NB4 (cell line): Measurements from ENCODE around the gene RPL5.
A peak's percentile ranks its signal among the peaks of the same experiment; 100 is the strongest.

Experiments
- DNase-seq: peaks from one replicate; pipeline ENCODE4 v3.0.0; 2010; ENCODE audit warnings: low read depth
- H3K4me3 ChIP-seq: one replicate; pipeline ENCODE4 v1.5.1; 2011; ENCODE audit warnings: mild to moderate bottlenecking, low read depth, low read length, moderate library complexity
- CTCF ChIP-seq: IDR thresholded peaks from one replicate; pipeline ENCODE4 v1.5.1; 2012; ENCODE audit warnings: low read depth, low read length
- MAX ChIP-seq: IDR thresholded peaks from 2 replicates; pipeline ENCODE4 v1.6.1; 2011; ENCODE audit warnings: low read depth, low read length
- MYC ChIP-seq: IDR thresholded peaks from 2 replicates; pipeline ENCODE4 v1.6.1; 2011; ENCODE audit warnings: low read depth, low read length
- POLR2A ChIP-seq: IDR thresholded peaks from 2 replicates; pipeline ENCODE4 v1.6.1; 2011; ENCODE audit warnings: mild to moderate bottlenecking; ENCODE audit not compliant: insufficient read length; ENCODE audit errors: extremely low read depth

RPL5 gene

GRCh38 chr1:92839442-92839841, 7.6 kb downstream of the RPL5 start:
- no peak for DNase-seq
- peak overlapping the region; percentile 4 for H3K4me3 ChIP-seq
- TF ChIP-seq MAX = no peak
- no peak for TF ChIP-seq MYC
- no peak for TF ChIP-seq CTCF
- TF ChIP-seq POLR2A = no peak

DNA sequence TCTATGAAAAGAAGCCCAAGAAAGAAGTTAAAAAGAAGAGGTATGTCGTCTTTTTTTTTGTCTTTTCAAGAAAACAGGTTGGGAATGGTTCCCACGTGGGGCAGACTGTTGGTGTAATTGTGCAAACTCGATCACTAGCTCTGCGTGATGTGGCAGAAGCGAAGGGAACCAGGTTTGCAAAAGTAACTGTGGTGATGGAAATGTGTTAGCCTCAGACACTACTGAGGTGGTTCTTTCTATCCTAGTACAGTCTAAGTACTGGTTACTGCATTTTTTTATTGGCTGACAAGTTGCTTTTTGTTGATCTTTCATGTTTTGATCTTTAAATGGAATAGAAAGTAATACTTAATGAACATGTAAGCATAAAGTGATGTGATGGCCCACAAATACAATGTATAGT, 8.8 kb downstream of the RPL5 start:
- TF ChIP-seq CTCF (no peak), MYC (no peak), MAX (no peak), POLR2A (no peak)
- DNase-seq = no peak
- no peak overlapping the region for H3K4me3 ChIP-seq

DNA sequence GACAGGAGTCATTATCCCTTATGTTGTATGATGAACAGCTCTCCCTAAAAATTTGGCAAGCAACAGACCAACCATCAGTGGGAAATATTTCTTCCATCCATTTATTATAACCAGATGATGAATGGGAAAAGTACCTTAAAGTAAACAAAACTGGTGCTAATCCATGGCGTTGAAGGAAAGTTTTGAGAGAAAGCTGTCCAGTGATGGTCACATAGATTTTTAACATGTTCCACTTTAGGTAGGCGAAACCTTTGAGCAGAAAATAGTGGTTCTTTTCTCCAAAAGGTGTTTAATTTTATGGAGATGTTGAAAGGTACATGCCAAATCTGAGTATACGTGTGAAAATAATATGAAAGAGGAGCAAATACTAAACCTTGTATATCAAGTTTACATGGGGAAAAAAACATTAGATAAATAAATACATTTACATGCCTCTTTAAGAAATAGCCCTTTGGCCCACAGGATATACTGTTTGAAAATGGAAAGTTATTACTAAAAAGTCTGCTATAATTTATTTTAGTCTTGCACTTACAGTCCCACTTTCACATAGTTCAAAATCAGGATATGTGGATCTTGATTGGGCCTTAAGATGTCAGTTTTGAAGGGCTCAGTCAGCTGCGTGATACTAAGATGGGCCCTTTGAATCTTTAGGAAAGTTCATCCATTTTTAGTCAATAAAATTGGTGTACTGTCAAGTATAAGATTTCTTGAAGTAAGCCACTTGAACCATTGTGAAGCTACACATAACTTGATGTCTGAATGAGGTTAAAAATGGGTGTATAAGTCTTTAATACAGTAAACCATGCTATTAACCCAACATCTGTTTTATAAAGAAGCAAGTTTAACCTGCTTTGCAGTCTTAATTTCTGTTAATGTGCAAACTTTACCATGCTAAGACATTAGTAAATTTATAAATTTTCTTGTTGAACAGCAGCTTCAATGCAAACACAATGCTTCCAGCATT, 10.5 kb downstream of the RPL5 start:
- no peak for DNase-seq
- no peak for TF ChIP-seq POLR2A
- TF ChIP-seq CTCF = no peak
- no peak overlapping the region for H3K4me3 ChIP-seq

- TF ChIP-seq POLR2A (no peak), MYC (no peak), CTCF (no peak), MAX (no peak)
- H3K4me3 ChIP-seq = no peak overlapping the region
- no peak for DNase-seq
These were observed 11.2 kb downstream of the RPL5 start for GRCh38 chr1:92843046-92843423.

- DNase-seq = no peak
- TF ChIP-seq POLR2A = no peak
- no peak for TF ChIP-seq MYC
- no peak for TF ChIP-seq MAX
- no peak for TF ChIP-seq CTCF
- no peak overlapping the region for H3K4me3 ChIP-seq
These were observed 11.9 kb downstream of the RPL5 start for GRCh38 chr1:92843429-92844352.
